ENCODE data around the gene RPS6KB1.

GRCh38 chr17:59874376-59874775 is 18.5 kb upstream of the RPS6KB1 start:
- TF ChIP-seq, protein P1, sequence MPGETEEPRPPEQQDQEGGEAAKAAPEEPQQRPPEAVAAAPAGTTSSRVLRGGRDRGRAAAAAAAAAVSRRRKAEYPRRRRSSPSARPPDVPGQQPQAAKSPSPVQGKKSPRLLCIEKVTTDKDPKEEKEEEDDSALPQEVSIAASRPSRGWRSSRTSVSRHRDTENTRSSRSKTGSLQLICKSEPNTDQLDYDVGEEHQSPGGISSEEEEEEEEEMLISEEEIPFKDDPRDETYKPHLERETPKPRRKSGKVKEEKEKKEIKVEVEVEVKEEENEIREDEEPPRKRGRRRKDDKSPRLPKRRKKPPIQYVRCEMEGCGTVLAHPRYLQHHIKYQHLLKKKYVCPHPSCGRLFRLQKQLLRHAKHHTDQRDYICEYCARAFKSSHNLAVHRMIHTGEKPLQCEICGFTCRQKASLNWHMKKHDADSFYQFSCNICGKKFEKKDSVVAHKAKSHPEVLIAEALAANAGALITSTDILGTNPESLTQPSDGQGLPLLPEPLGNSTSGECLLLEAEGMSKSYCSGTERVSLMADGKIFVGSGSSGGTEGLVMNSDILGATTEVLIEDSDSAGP (CRISPR knock-in tag; IDR thresholded peaks at IDR 0.05): no peak
- no peak for TF ChIP-seq ZBTB1 (CRISPR knock-in tag; IDR thresholded peaks at IDR 0.05; ENCODE audit: borderline replicate concordance, low read depth)
- TF ChIP-seq, protein P2, sequence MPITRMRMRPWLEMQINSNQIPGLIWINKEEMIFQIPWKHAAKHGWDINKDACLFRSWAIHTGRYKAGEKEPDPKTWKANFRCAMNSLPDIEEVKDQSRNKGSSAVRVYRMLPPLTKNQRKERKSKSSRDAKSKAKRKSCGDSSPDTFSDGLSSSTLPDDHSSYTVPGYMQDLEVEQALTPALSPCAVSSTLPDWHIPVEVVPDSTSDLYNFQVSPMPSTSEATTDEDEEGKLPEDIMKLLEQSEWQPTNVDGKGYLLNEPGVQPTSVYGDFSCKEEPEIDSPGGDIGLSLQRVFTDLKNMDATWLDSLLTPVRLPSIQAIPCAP (CRISPR knock-in tag; IDR thresholded peaks at IDR 0.05; ENCODE audit: borderline replicate concordance): no peak
- TF ChIP-seq, protein P3, sequence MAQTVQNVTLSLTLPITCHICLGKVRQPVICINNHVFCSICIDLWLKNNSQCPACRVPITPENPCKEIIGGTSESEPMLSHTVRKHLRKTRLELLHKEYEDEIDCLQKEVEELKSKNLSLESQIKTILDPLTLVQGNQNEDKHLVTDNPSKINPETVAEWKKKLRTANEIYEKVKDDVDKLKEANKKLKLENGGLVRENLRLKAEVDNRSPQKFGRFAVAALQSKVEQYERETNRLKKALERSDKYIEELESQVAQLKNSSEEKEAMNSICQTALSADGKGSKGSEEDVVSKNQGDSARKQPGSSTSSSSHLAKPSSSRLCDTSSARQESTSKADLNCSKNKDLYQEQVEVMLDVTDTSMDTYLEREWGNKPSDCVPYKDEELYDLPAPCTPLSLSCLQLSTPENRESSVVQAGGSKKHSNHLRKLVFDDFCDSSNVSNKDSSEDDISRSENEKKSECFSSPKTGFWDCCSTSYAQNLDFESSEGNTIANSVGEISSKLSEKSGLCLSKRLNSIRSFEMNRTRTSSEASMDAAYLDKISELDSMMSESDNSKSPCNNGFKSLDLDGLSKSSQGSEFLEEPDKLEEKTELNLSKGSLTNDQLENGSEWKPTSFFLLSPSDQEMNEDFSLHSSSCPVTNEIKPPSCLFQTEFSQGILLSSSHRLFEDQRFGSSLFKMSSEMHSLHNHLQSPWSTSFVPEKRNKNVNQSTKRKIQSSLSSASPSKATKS (CRISPR knock-in tag; IDR thresholded peaks at IDR 0.05): no peak
